Ovary (tissue), 9 donors: ENCODE results near the gene MIOS. TPM values are rescaled to one million over a fixed set of nuclear protein-coding genes. Genes with fewer than 3 reads are reported as not detected.

ENCODE experiments used
- DNase-seq, 5 donors: peaks; one replicate each; pipeline ENCODE4 v3.0.0-alpha.2; 2019 to 2020
- H3K27ac ChIP-seq, 2 donors: fragments of 200-600 bp; one replicate each; pipeline versions ENCODE4 v1.5.1 to v1.8.0; 2019 to 2022
- H3K27me3 ChIP-seq: fragments of 200-600 bp; one replicate; pipeline ENCODE4 v1.8.0; 2022
- H3K36me3 ChIP-seq: fragments of 200-600 bp; sonication (generic); one replicate; pipeline ENCODE4 v1.5.1; 2019
- H3K4me1 ChIP-seq: one replicate; pipeline ENCODE4 v1.8.1; 2013; ENCODE audit warnings: mild to moderate bottlenecking, moderate library complexity; ENCODE audit not compliant: insufficient read depth
- H3K4me3 ChIP-seq: fragments of 200-600 bp; sonication (generic); one replicate; pipeline ENCODE4 v1.5.1; 2017
- H3K9me3 ChIP-seq, 2 donors: fragments of 200-600 bp in 1 of 2; sonication (generic) in 1 of 2; one replicate each; pipeline versions ENCODE4 v1.5.1 to v1.8.1; 2013 to 2019; ENCODE audit warnings: mild to moderate bottlenecking in 1 of 2, moderate library complexity in 1 of 2
- CTCF ChIP-seq, 3 donors: fragments of 450-650 bp in 2 of 3; fragments of 200-600 bp in 1 of 3; IDR thresholded peaks; one replicate each; pipeline versions ENCODE4 v1.5.1 to v1.8.0; 2016 to 2022; ENCODE audit warnings: antibody characterized with exemption in 3 of 3, mild to moderate bottlenecking in 1 of 3
- EP300 ChIP-seq: sonication (generic); formaldehyde crosslinking; IDR thresholded peaks from one replicate; pipeline ENCODE4 v1.6.1; 2017; ENCODE audit warnings: antibody characterized with exemption
- POLR2A ChIP-seq: fragments of 450-650 bp; IDR thresholded peaks from one replicate; pipeline ENCODE4 v1.6.1; 2017; ENCODE audit warnings: antibody characterized with exemption, mild to moderate bottlenecking, moderate library complexity
- WGBS, 3 donors: extraction: QIAGEN DNeasy Blood & Tissue Kit in 1 of 3; methylation state at CpG; one replicate each; pipeline versions ENCODE4 v1.1.5 to v1.1.7; 2013 to 2017; 5-methylcytosine and 5-hydroxymethylcytosine counted together
- intact Hi-C, 4 donors: fragments of 100-400 bp; cut with DNase I; formaldehyde crosslinking; loops; one replicate each; pipeline versions ENCODE4 v1.11.0 to v1.15.1; 2022 to 2023
- polyA plus RNA-seq, 2 donors: library from polyadenylated mRNA; stranded (reverse); fragments of 200-250 nt in 1 of 2; fragments of 350-450 nt in 1 of 2; fragmentation: Illumina TruSeq in 1 of 2; extraction: RNeasy Lipid Tissue Mini Kit (QIAGEN cat#74804) in 1 of 2; gene quantifications; one replicate each; pipeline ENCODE4 v1.2.3, GENCODE V29; 2013 to 2014
- total RNA-seq, 7 donors: library from RNA; depleted of rRNA in 2 of 7; stranded (reverse); fragments of >200 nt in 2 of 7; fragmentation: NEBNext Ultra II Directional in 3 of 7; extraction: Animal tissue kit (Norgen Biotek cat#: 25700) in 3 of 7; gene quantifications; one replicate each; pipeline versions ENCODE4 v1.1.0 to v1.2.4, GENCODE V29; 2016 to 2023
- donor health status: DM: no; HTN: no; CAD: no; lungs with moderate emphysema.
- donor health status: DM: no; HTN: no; CAD: no.
- donor health status: Bipolar disorder and iron deficiency.
- donor health status: DM: yes; HTN: yes; CAD: no.
- donor health status: DM: no; HTN: no; CAD: no.
- donor health status: DM: yes; HTN: yes; CAD: no.

The MIOS gene
- total and polyA plus RNA-seq, 9 donors = 11.2 to 49.2 (median 26.9) TPM

- no peaks in the 10 kb centered on the region for H3K27me3 ChIP-seq
- 18 to 38% (median 30%) methylated on average over 2 of the region's 2 CpGs for WGBS, 3 donors
- intact Hi-C loops = no loop called here
- no peak overlapping the region for H3K4me3 ChIP-seq
- H3K4me1 ChIP-seq = no peaks in the 10 kb centered on the region
- no peaks in the 10 kb centered on the region for H3K36me3 ChIP-seq
- H3K27ac ChIP-seq = no peak overlapping the region
- DNase-seq = no peak
- H3K9me3 ChIP-seq = no peaks in the 10 kb centered on the region
- TF ChIP-seq EP300 (no peak), CTCF (IDR thresholded peaks at IDR 0.05) (no peak), POLR2A (no peak)
These were observed 14.5 kb upstream of the MIOS start for GRCh38 chr7:7552199-7552598.

GRCh38 chr7:7553386-7553785 lies 13.3 kb upstream of the MIOS start:
- intact Hi-C loops = no loop called here
- no peak for TF ChIP-seq POLR2A
- TF ChIP-seq EP300 = no peak
- Histone ChIP-seq H3K4me3 (no peak overlapping the region), H3K9me3 (no peaks in the 10 kb centered on the region), H3K27me3 (no peaks in the 10 kb centered on the region), H3K36me3 (no peaks in the 10 kb centered on the region), H3K27ac (no peak overlapping the region), H3K4me1 (no peaks in the 10 kb centered on the region)
- DNase-seq = no peak
- WGBS, 3 donors = 51 to 75% (median 69%) methylated on average over 1 of the region's 1 CpG

GRCh38 chr7:7554021-7554432 lies 12.7 kb upstream of the MIOS start:
- no peaks in the 10 kb centered on the region for H3K9me3 ChIP-seq
- WGBS, 3 donors = 78 to 89% (median 82%) methylated on average over 5 of the region's 5 CpGs
- H3K27me3 ChIP-seq = no peaks in the 10 kb centered on the region
- TF ChIP-seq CTCF (IDR thresholded peaks at IDR 0.05) (no peak), POLR2A (no peak), EP300 (no peak)
- no peak for DNase-seq
- no peak overlapping the region for H3K4me3 ChIP-seq
- H3K4me1 ChIP-seq = no peaks in the 10 kb centered on the region
- intact Hi-C loops = no loop called here
- H3K36me3 ChIP-seq = no peaks in the 10 kb centered on the region
- H3K27ac ChIP-seq = no peak overlapping the region

- intact Hi-C loops = no loop called here
- Histone ChIP-seq H3K27me3 (no peaks in the 10 kb centered on the region), H3K36me3 (no peaks in the 10 kb centered on the region), H3K9me3 (no peaks in the 10 kb centered on the region), H3K4me3 (no peak overlapping the region), H3K27ac (no peak overlapping the region), H3K4me1 (no peaks in the 10 kb centered on the region)
- 44 to 52% (median 46%) methylated on average over 8 of the region's 8 CpGs for whole genome bisulfite sequencing, 3 donors
- DNase-seq = no peak
- TF ChIP-seq POLR2A (no peak), CTCF (IDR thresholded peaks at IDR 0.05) (no peak), EP300 (no peak)
These were observed 11.8 kb upstream of the MIOS start for GRCh38 chr7:7554649-7555575.

- 97 to 100% (median 100%) methylated on average over 1 of the region's 1 CpG for WGBS, 3 donors
- H3K4me3 ChIP-seq = no peak overlapping the region
- TF ChIP-seq EP300 (no peak), CTCF (IDR thresholded peaks at IDR 0.05) (no peak), POLR2A (no peak)
- DNase-seq = no peak
- H3K27me3 ChIP-seq = no peaks in the 10 kb centered on the region
- H3K27ac ChIP-seq = no peak overlapping the region
- intact Hi-C loops = no loop called here
- H3K9me3 ChIP-seq = no peaks in the 10 kb centered on the region
- H3K36me3 ChIP-seq = no peaks in the 10 kb centered on the region
- no peaks in the 10 kb centered on the region for H3K4me1 ChIP-seq
These were observed 9.8 kb upstream of the MIOS start for GRCh38 chr7:7556852-7557251.
